Stomach (tissue), 4 donors: ENCODE results near the gene POF1B.

Source experiments
- EP300 ChIP-seq: sonication (generic); formaldehyde crosslinking; IDR thresholded peaks from one replicate; pipeline ENCODE4 v1.6.1; 2017; ENCODE audit warnings: antibody characterized with exemption
- POLR2AphosphoS5 ChIP-seq, 3 donors: sonication (generic); formaldehyde crosslinking; IDR thresholded peaks; one replicate each; pipeline ENCODE4 v1.6.1; 2016; ENCODE audit warnings: antibody characterized with exemption in 3 of 3
- TF ChIP-seq, protein P1 (sequence below), 7 experiments: fragments of 450-650 bp in 4 of 7; fragments of 200-600 bp in 3 of 7; sonication (generic) in 3 of 7; IDR thresholded peaks; one replicate each; pipeline ENCODE4 v1.5.1; 2016 to 2019; ENCODE audit warnings: antibody characterized with exemption in 7 of 7, control low read depth in 2 of 7, mild to moderate bottlenecking in 1 of 7

DNA sequence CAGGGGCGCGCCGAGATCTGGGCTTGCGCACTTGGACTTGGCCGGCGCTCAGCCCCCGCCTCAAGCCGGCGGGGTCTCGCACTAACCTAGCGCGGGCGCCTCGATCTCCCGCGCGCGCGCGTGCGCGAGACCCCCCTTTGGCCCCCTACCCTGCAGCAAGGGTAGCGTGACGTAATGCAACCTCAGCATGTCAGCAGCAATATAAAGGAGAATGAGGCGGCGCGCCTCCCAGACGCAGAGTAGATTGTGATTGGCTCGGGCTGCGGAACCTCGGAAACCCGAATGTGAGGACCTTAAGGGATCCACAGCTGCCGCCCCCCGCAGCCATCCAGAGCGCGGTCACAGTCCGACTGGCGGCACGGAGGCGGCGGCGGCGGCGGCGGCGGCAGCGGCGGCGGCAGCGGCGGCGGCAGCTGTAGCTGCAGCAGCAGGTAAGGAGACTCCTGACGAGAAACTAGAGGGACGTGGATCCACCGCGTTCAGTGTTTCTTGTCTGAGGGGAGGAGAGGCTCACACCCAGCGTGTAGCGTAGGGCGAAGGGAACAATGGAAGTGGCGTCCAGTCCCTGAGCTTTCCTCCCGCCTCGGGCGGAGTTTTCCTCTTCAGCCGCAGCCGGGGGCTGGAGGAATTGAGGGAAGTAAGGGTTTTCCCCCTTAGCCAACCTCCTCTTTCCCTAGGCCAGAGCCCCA lies 135.6 kb downstream of the POF1B start, which contains the start of the genes SATL1 and ZNF711:
- TF ChIP-seq, protein P1, sequence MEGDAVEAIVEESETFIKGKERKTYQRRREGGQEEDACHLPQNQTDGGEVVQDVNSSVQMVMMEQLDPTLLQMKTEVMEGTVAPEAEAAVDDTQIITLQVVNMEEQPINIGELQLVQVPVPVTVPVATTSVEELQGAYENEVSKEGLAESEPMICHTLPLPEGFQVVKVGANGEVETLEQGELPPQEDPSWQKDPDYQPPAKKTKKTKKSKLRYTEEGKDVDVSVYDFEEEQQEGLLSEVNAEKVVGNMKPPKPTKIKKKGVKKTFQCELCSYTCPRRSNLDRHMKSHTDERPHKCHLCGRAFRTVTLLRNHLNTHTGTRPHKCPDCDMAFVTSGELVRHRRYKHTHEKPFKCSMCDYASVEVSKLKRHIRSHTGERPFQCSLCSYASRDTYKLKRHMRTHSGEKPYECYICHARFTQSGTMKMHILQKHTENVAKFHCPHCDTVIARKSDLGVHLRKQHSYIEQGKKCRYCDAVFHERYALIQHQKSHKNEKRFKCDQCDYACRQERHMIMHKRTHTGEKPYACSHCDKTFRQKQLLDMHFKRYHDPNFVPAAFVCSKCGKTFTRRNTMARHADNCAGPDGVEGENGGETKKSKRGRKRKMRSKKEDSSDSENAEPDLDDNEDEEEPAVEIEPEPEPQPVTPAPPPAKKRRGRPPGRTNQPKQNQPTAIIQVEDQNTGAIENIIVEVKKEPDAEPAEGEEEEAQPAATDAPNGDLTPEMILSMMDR (IDR thresholded peaks at IDR 0.05), result no peak
- no peak for TF ChIP-seq POLR2AphosphoS5 (IDR thresholded peaks at IDR 0.05)
- no peak for TF ChIP-seq EP300
